Measurements from ENCODE around the gene BACE2.

- no peak for TF ChIP-seq CEBPB (IDR thresholded peaks at IDR 0.05)
- no peak for TF ChIP-seq CTCF (IDR thresholded peaks at IDR 0.05)
- TF ChIP-seq RCOR1 (IDR thresholded peaks at IDR 0.05; ENCODE audit: low read depth, low read length): no peak
- no peak for TF ChIP-seq MAX (IDR thresholded peaks at IDR 0.05)
- TF ChIP-seq RAD21 (conservative IDR thresholded peaks at IDR 0.05 in 1 of 2, IDR thresholded peaks at IDR 0.05 in 1 of 2): no peak
- TF ChIP-seq JUN (IDR thresholded peaks at IDR 0.05): no peak
Measured at GRCh38 chr21:41138711-41139110, 29.2 kb upstream of the BACE2 start.
